ENCODE data around the gene TIMM8B. TPM values are rescaled to one million over a fixed set of nuclear protein-coding genes. Genes with fewer than 3 reads are reported as not detected.
A peak's percentile ranks its signal among the peaks of the same experiment; 100 is the strongest.

TIMM8B gene
- total and polyA plus RNA-seq, 9 of the 15 experiments (the other 6 are each of a cell fraction or from before 2014, with no cell fraction given): 95.8 to 338 (median 145) TPM

GRCh38 chr11:112073941-112074811 is 12.4 kb downstream of the TIMM8B start, which contains the start of the genes NKAPD1 and PIH1D2 (continued):
- TF ChIP-seq POLR2AphosphoS5 (IDR thresholded peaks at IDR 0.05; ENCODE audit: control insufficient read depth, insufficient read depth, low read depth, low read length) (peak; percentile 76; the same call in 1 of the 2 replicates), E2F8 (IDR thresholded peaks at IDR 0.05; ENCODE audit: low read depth, partially characterized antibody) (peak; percentile 98), ZNF584 (CRISPR knock-in tag; IDR thresholded peaks at IDR 0.05; ENCODE audit: low read depth) (no peak), PTTG1 (tag; IDR thresholded peaks at IDR 0.05; ENCODE audit: low read depth) (no peak), ZNF609 (CRISPR knock-in tag; IDR thresholded peaks at IDR 0.05; ENCODE audit: borderline replicate concordance) (no peak; the same call in 1 of the 2 replicates), XRCC5 (IDR thresholded peaks at IDR 0.05; ENCODE audit: low read depth, low read length) (peak; percentile 98), SFPQ (IDR thresholded peaks at IDR 0.05; ENCODE audit: low read depth, low read length) (no peak), POLR2A (conservative IDR thresholded peaks at IDR 0.05) (peak; percentile 79), SIX5 (IDR thresholded peaks at IDR 0.05; ENCODE audit: borderline replicate concordance in 1 of 2, insufficient read depth in 1 of 2, low read depth in 1 of 2, low read length in 2 of 2) (peak; percentile 24 to 28; a peak in 2 of 4 replicates), KLF13 (tag; IDR thresholded peaks at IDR 0.05; ENCODE audit: borderline replicate concordance, low read depth) (peak; percentile 42; the same call in 1 of the 2 replicates), DMBX1 (CRISPR knock-in tag; IDR thresholded peaks at IDR 0.05; ENCODE audit: borderline replicate concordance) (no peak), MXI1 (IDR thresholded peaks at IDR 0.05; ENCODE audit: low read depth, low read length) (peak; percentile 69; the same call in 1 of the 2 replicates), POLR2B (IDR thresholded peaks at IDR 0.05; ENCODE audit: low read depth, partially characterized antibody) (peak; percentile 63), THRAP3 (IDR thresholded peaks at IDR 0.05; ENCODE audit: borderline replicate concordance) (peak; percentile 93; the same call in 1 of the 2 replicates), U2AF2 (optimal IDR thresholded peaks at IDR 0.05; ENCODE audit: low read depth, low read length) (no peak)
